Heart left ventricle (tissue), 13 donors: ENCODE results near the gene LUC7L3.

Experiments
- CTCF ChIP-seq, 12 donors: fragments of 200-600 bp; sonication (generic) in 4 of 12; IDR thresholded peaks; one replicate each; pipeline versions ENCODE4 v1.5.0 to v1.8.0; 2018 to 2022; ENCODE audit warnings: antibody characterized with exemption in 12 of 12, mild to moderate bottlenecking in 5 of 12
- POLR2A ChIP-seq, 2 donors: fragments of 450-650 bp; IDR thresholded peaks; one replicate each; pipeline ENCODE4 v1.6.1; 2017; ENCODE audit warnings: antibody characterized with exemption in 2 of 2, mild to moderate bottlenecking in 2 of 2, moderate library complexity in 2 of 2
- donor health status: ischemic (EF 13 %, LVEDD 7.1; RV severe dilation, severe dysfunction).
- donor health status: DM: no; HTN: yes; CAD: no.
- donor health status: DM: no; HTN: no; CAD: no.
- donor health status: ischemic (EF 25% LVEDD 6.9; RV normal size, moderate dysfunction).
- donor health status: ischemic (EF 25% LVEDD 5.7; RV mildly dilated, moderate dysfunction).
- donor health status: ischemic (EF 35%, LVEDD 5.7; RV mildly dilated, moderate dysfunction).
- donor health status: nonischemic (EF 11% LVEDD 7.7; RV severe dilation, severe dysfunction).
- donor health status: DM: yes; HTN: yes; CAD: no.
- donor health status: PGD.
- donor health status: ischemic (EF 29% LVEDD 5.4; RV normal size, mild dysfunction).
- donor health status: nonischemic (EF 23%, LVEDD 6.1; RV moderate dilation, normal function).

- no peak for TF ChIP-seq CTCF (IDR thresholded peaks at IDR 0.05)
- TF ChIP-seq POLR2A (IDR thresholded peaks at IDR 0.05): no peak
These were observed 35.1 kb downstream of the LUC7L3 start for GRCh38 chr17:50754521-50754920.
